Keratinocyte (primary cell): ENCODE measurements around the gene GSTO2. TPM values are rescaled to one million over a fixed set of nuclear protein-coding genes. Genes with fewer than 3 reads are reported as not detected.

Experiments
- DNase-seq: peaks from one replicate; pipeline ENCODE4 v3.0.0-alpha.2; 2011; ENCODE audit warnings: low read depth, missing footprints, low spot score
- FAIRE-seq: peaks from 2 replicates; lab custom pipeline; 2011; peaks lifted over from hg19 to GRCh38; lab: Jason Lieb, UNC
- H2AFZ ChIP-seq: 2 replicates; pipeline ENCODE4 v1.6.0; 2012; ENCODE audit warnings: low read length, control low read depth, inconsistent platforms; ENCODE audit not compliant: control insufficient read depth
- H3K27ac ChIP-seq: 2 replicates; pipeline ENCODE4 v1.5.1; 2011; ENCODE audit warnings: low read length; ENCODE audit not compliant: control insufficient read depth, insufficient read depth
- H3K27me3 ChIP-seq: 3 replicates; pipeline ENCODE4 v1.6.0; 2011; ENCODE audit warnings: low read length; ENCODE audit not compliant: control insufficient read depth, insufficient read depth; ENCODE audit errors: extremely low read depth
- H3K36me3 ChIP-seq, 2 experiments: 2 replicates in 1 of 2; 3 replicates in 1 of 2; pipeline ENCODE4 v1.5.1; 2011; ENCODE audit warnings: low read length in 2 of 2, mild to moderate bottlenecking in 1 of 2; ENCODE audit not compliant: control insufficient read depth in 2 of 2, insufficient read depth in 2 of 2; ENCODE audit errors: extremely low read depth in 1 of 2
- H3K4me1 ChIP-seq: 3 replicates; pipeline ENCODE4 v1.5.1; 2011; ENCODE audit warnings: low read length; ENCODE audit not compliant: control insufficient read depth, insufficient read depth; ENCODE audit errors: extremely low read depth
- H3K4me2 ChIP-seq: 3 replicates; pipeline ENCODE4 v1.6.0; 2011; ENCODE audit warnings: low read depth, low read length; ENCODE audit not compliant: control insufficient read depth, insufficient read depth; ENCODE audit errors: extremely low read depth
- H3K4me3 ChIP-seq, 3 experiments: fragments of 200-600 bp in 1 of 3; sonication (generic) in 1 of 3; 2 replicates in 2 of 3; 3 replicates in 1 of 3; pipeline ENCODE4 v1.5.1; 2011 to 2016; ENCODE audit warnings: low read length in 3 of 3, mild to moderate bottlenecking in 3 of 3, control low read depth in 2 of 3, inconsistent platforms in 1 of 3, low read depth in 1 of 3, mixed read lengths in 1 of 3, mixed run types in 1 of 3, moderate library complexity in 1 of 3; ENCODE audit not compliant: control insufficient read depth in 2 of 3, insufficient read depth in 2 of 3; ENCODE audit errors: extremely low read depth in 1 of 3
- H3K79me2 ChIP-seq: 2 replicates; pipeline ENCODE4 v1.6.0; 2012; ENCODE audit warnings: low read length; ENCODE audit not compliant: control insufficient read depth, insufficient read depth
- H3K9ac ChIP-seq: 3 replicates; pipeline ENCODE4 v1.6.0; 2011; ENCODE audit warnings: low read length; ENCODE audit not compliant: control insufficient read depth, insufficient read depth; ENCODE audit errors: extremely low read depth
- H3K9me1 ChIP-seq: 3 replicates; pipeline ENCODE4 v1.6.0; 2011; ENCODE audit warnings: low read length; ENCODE audit not compliant: control insufficient read depth, insufficient read depth; ENCODE audit errors: extremely low read depth
- H3K9me3 ChIP-seq: 2 replicates; pipeline ENCODE4 v1.5.1; 2012; ENCODE audit warnings: low read depth, low read length; ENCODE audit not compliant: control insufficient read depth
- H4K20me1 ChIP-seq: 3 replicates; pipeline ENCODE4 v1.6.0; 2011; ENCODE audit warnings: low read length; ENCODE audit not compliant: control insufficient read depth, insufficient read depth; ENCODE audit errors: extremely low read depth
- EZH2 ChIP-seq: IDR thresholded peaks from one replicate; pipeline ENCODE4 v1.6.1; 2012; ENCODE audit warnings: inconsistent platforms, mild to moderate bottlenecking, low read length, moderate library complexity
- dilution Hi-C: fragments of 300-500 bp; cut with MboI; formaldehyde crosslinking; loops from one replicate; pipeline ENCODE4 v1.7.0; 2020; ENCODE audit warnings: low sequenced_read_pairs; ENCODE audit not compliant: extremely low pct_ligation_motif_present
- polyA plus RNA-seq, 5 experiments: library from polyadenylated mRNA; depleted of rRNA in 3 of 5; stranded (reverse) in 3 of 5; stranded (forward) in 1 of 5; unstranded in 1 of 5; fragments of >200 nt; gene quantifications; 1 replicate in 1 of 5; 2 replicates in 3 of 5; 3 replicates in 1 of 5; pipeline versions ENCODE4 v1.2.1 to v1.2.3, GENCODE V29; 2011 to 2012; ENCODE audit warnings: missing spikeins in 2 of 5, low read depth in 1 of 5, low replicate concordance in 1 of 5
- TF ChIP-seq, protein P1 (sequence below), 3 experiments: IDR thresholded peaks in 1 of 3; conservative IDR thresholded peaks in 1 of 3; optimal IDR thresholded peaks in 1 of 3; 2 replicates in 2 of 3; 3 replicates in 1 of 3; pipeline versions ENCODE3 to v1.5.1; 2011; ENCODE audit warnings: low read length in 3 of 3, mild to moderate bottlenecking in 3 of 3, moderate library complexity in 2 of 3, control low read depth in 1 of 3, inconsistent platforms in 1 of 3; ENCODE audit not compliant: insufficient read depth in 2 of 3; ENCODE audit errors: extremely low read depth in 1 of 3

The GSTO2 gene
- polyA plus RNA-seq, 1 donor (not counting 4 experiments of a cell fraction or from before 2014, with no cell fraction given), result 56.9 TPM

DNA sequence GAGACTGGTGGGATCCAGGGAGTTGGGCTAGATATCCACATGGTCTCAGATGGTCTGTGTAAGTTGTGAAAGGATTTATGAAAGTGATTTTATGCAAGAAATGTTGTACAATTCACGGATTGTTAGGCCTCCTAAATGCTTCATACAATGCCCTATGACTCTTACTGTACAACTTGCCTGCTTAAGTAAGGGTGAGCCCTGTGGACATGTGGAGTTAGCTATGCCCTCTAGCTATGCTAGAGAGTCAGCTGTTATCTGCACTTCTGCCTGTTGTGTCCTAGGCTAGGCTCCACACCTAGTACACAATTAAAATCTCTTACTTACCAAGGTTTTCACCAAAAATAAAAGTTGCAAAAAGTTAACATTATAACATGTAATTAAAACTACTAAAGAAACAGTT is 35.2 kb upstream of the GSTO2 start:
- DNase-seq, result no peak
- no peak for FAIRE-seq

DNA sequence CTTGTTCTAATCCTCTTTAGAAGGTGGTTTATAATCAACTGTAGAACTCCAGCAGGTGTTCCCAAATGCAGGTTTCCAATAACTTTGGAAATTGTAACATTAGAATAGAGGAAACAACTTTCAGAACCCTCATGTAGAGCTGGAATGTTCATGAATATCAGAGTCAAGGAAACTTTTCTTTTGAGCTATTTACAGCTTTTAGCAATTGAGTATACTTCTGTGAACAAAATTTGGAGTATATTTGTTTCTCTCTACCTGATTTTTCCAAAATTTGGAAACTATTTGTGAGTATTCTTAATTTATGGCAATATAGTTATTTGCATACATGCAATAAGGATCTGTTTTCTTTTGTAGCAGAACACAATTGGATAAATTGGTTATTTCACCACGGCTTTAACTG is 34.0 kb upstream of the GSTO2 start:
- Histone ChIP-seq H3K79me2 (no peaks in the 10 kb centered on the region), H3K27ac (no peak overlapping the region), H3K9ac (no peak overlapping the region), H3K36me3 (no peaks in the 10 kb centered on the region), H4K20me1 (no peaks in the 10 kb centered on the region), H3K9me1 (no peaks in the 10 kb centered on the region), H3K9me3 (no peaks in the 10 kb centered on the region), H2AFZ (no peak overlapping the region), H3K4me1 (no peaks in the 10 kb centered on the region), H3K4me2 (no peak overlapping the region), H3K4me3 (no peak overlapping the region), H3K27me3 (no peaks in the 10 kb centered on the region)
- TF ChIP-seq, protein P1, sequence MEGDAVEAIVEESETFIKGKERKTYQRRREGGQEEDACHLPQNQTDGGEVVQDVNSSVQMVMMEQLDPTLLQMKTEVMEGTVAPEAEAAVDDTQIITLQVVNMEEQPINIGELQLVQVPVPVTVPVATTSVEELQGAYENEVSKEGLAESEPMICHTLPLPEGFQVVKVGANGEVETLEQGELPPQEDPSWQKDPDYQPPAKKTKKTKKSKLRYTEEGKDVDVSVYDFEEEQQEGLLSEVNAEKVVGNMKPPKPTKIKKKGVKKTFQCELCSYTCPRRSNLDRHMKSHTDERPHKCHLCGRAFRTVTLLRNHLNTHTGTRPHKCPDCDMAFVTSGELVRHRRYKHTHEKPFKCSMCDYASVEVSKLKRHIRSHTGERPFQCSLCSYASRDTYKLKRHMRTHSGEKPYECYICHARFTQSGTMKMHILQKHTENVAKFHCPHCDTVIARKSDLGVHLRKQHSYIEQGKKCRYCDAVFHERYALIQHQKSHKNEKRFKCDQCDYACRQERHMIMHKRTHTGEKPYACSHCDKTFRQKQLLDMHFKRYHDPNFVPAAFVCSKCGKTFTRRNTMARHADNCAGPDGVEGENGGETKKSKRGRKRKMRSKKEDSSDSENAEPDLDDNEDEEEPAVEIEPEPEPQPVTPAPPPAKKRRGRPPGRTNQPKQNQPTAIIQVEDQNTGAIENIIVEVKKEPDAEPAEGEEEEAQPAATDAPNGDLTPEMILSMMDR (optimal IDR thresholded peaks at IDR 0.05 in 1 of 3, IDR thresholded peaks at IDR 0.05 in 1 of 3, conservative IDR thresholded peaks at IDR 0.05 in 1 of 3; ENCODE audit: extremely low read depth in 1 of 3, insufficient read depth in 2 of 3, low read length in 3 of 3), result no peak
- TF ChIP-seq EZH2, result no peak
- FAIRE-seq, result no peak
- DNase-seq, result no peak
- dilution Hi-C loops, result no loop called here

More for the DNA sequence above, 35.2 kb upstream of the GSTO2 start:
- Histone ChIP-seq H3K4me1 (no peaks in the 10 kb centered on the region), H3K36me3 (no peaks in the 10 kb centered on the region), H3K9me1 (no peaks in the 10 kb centered on the region), H3K4me3 (no peak overlapping the region), H3K9ac (no peak overlapping the region), H2AFZ (no peak overlapping the region), H3K79me2 (no peaks in the 10 kb centered on the region), H4K20me1 (no peaks in the 10 kb centered on the region), H3K9me3 (no peaks in the 10 kb centered on the region), H3K4me2 (no peak overlapping the region), H3K27ac (no peak overlapping the region), H3K27me3 (no peaks in the 10 kb centered on the region)
- no peak for TF ChIP-seq EZH2
- TF ChIP-seq, protein P1 (optimal IDR thresholded peaks at IDR 0.05 in 1 of 3, IDR thresholded peaks at IDR 0.05 in 1 of 3, conservative IDR thresholded peaks at IDR 0.05 in 1 of 3; ENCODE audit: extremely low read depth in 1 of 3, insufficient read depth in 2 of 3, low read length in 3 of 3), result no peak
- dilution Hi-C loops, result no loop called here
